Measurements from ENCODE around the gene OR8B3. TPM values are rescaled to one million over a fixed set of nuclear protein-coding genes. Genes with fewer than 3 reads are reported as not detected.

Gene OR8B3
- total RNA-seq, 1 experiment from 2014 or later: not detected

DNA sequence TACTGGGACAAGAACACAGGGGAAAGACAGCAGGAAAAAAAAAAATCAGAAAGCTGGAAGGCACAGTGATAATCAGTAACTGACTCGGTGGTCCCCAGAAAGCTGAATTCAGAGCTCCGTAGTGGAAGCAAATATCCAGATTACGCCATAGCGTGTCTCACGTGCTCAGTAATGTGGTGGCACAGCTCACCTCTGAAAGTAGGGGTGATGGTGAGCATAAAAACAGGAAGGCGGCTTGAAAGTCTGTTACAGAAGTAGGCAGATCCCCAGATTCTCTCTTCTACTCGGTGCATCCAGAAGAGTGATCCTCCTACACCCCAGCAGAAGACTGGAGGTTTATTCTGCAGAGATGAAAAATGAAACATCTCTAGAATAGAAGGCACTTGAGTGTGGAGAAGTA, 11.1 kb upstream of the OR8B3 start:
- Histone ChIP-seq H3K79me2 (ENCODE audit: insufficient read depth, low read length) (no peaks in the 10 kb centered on the region), H3K4me2 (ENCODE audit: low read length) (no peak overlapping the region), H3K4me3 (replicated peaks in 1 of 2; ENCODE audit: low read depth in 1 of 2, low read length in 2 of 2) (no peak overlapping the region), H3K9me2 (ENCODE audit: insufficient read depth) (no peaks in the 10 kb centered on the region), H4K20me1 (ENCODE audit: insufficient read depth) (no peaks in the 10 kb centered on the region), H3K9ac (ENCODE audit: low read length) (no peak overlapping the region), H3K27ac (ENCODE audit: low read depth, low read length) (no peak overlapping the region), H2AFZ (ENCODE audit: low read depth, low read length, poor library complexity, severe bottlenecking) (no peak overlapping the region), H3K4me1 (ENCODE audit: control insufficient read depth in 1 of 2, insufficient read depth in 2 of 2, low read length in 2 of 2) (no peaks in the 10 kb centered on the region), H3K9me3 (ENCODE audit: control insufficient read depth in 1 of 2, insufficient read depth in 1 of 2, low read depth in 1 of 2, low read length in 2 of 2) (no peaks in the 10 kb centered on the region), H3K36me3 (ENCODE audit: control insufficient read depth in 1 of 2, insufficient read depth in 2 of 2, low read length in 2 of 2) (no peaks in the 10 kb centered on the region), H3K27me3 (ENCODE audit: insufficient read depth, low read length) (peaks cover 81% of the 10 kb centered on the region)
- CTCF ChIA-PET: no interaction called here
- TF ChIP-seq EZH2 (IDR thresholded peaks at IDR 0.05) (no peak), SP1 (IDR thresholded peaks at IDR 0.05; ENCODE audit: low read depth) (no peak), ZNF274 (IDR thresholded peaks at IDR 0.05; ENCODE audit: low read depth, low read length) (no peak), CEBPB (IDR thresholded peaks at IDR 0.05; ENCODE audit: low read depth) (no peak), RAD21 (IDR thresholded peaks at IDR 0.05; ENCODE audit: low read depth) (no peak), SIN3A (IDR thresholded peaks at IDR 0.05; ENCODE audit: low read depth) (no peak), ELF1 (IDR thresholded peaks at IDR 0.05; ENCODE audit: borderline replicate concordance, low read depth) (no peak), TCF7L2 (IDR thresholded peaks at IDR 0.05; ENCODE audit: borderline replicate concordance, extremely low read depth, insufficient read depth, insufficient read length) (no peak), CBX3 (IDR thresholded peaks at IDR 0.05; ENCODE audit: low read depth) (no peak), POLR2A (IDR thresholded peaks at IDR 0.05; ENCODE audit: borderline replicate concordance, extremely low read depth, insufficient read depth, insufficient read length) (no peak)
- TF ChIP-seq, protein P1, sequence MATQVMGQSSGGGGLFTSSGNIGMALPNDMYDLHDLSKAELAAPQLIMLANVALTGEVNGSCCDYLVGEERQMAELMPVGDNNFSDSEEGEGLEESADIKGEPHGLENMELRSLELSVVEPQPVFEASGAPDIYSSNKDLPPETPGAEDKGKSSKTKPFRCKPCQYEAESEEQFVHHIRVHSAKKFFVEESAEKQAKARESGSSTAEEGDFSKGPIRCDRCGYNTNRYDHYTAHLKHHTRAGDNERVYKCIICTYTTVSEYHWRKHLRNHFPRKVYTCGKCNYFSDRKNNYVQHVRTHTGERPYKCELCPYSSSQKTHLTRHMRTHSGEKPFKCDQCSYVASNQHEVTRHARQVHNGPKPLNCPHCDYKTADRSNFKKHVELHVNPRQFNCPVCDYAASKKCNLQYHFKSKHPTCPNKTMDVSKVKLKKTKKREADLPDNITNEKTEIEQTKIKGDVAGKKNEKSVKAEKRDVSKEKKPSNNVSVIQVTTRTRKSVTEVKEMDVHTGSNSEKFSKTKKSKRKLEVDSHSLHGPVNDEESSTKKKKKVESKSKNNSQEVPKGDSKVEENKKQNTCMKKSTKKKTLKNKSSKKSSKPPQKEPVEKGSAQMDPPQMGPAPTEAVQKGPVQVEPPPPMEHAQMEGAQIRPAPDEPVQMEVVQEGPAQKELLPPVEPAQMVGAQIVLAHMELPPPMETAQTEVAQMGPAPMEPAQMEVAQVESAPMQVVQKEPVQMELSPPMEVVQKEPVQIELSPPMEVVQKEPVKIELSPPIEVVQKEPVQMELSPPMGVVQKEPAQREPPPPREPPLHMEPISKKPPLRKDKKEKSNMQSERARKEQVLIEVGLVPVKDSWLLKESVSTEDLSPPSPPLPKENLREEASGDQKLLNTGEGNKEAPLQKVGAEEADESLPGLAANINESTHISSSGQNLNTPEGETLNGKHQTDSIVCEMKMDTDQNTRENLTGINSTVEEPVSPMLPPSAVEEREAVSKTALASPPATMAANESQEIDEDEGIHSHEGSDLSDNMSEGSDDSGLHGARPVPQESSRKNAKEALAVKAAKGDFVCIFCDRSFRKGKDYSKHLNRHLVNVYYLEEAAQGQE (IDR thresholded peaks at IDR 0.05; ENCODE audit: low read depth): no peak
- TF ChIP-seq, protein P2, sequence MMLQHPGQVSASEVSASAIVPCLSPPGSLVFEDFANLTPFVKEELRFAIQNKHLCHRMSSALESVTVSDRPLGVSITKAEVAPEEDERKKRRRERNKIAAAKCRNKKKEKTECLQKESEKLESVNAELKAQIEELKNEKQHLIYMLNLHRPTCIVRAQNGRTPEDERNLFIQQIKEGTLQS (IDR thresholded peaks at IDR 0.05): no peak
- TF ChIP-seq, protein P3, sequence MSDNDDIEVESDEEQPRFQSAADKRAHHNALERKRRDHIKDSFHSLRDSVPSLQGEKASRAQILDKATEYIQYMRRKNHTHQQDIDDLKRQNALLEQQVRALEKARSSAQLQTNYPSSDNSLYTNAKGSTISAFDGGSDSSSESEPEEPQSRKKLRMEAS (IDR thresholded peaks at IDR 0.05): no peak
- TF ChIP-seq, protein P4, sequence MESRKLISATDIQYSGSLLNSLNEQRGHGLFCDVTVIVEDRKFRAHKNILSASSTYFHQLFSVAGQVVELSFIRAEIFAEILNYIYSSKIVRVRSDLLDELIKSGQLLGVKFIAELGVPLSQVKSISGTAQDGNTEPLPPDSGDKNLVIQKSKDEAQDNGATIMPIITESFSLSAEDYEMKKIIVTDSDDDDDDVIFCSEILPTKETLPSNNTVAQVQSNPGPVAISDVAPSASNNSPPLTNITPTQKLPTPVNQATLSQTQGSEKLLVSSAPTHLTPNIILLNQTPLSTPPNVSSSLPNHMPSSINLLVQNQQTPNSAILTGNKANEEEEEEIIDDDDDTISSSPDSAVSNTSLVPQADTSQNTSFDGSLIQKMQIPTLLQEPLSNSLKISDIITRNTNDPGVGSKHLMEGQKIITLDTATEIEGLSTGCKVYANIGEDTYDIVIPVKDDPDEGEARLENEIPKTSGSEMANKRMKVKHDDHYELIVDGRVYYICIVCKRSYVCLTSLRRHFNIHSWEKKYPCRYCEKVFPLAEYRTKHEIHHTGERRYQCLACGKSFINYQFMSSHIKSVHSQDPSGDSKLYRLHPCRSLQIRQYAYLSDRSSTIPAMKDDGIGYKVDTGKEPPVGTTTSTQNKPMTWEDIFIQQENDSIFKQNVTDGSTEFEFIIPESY (IDR thresholded peaks at IDR 0.05; ENCODE audit: extremely low read depth, insufficient replicate concordance, low read length): no peak
- POLR2A ChIA-PET: no interaction called here
- DNase-seq (ENCODE audit: low read depth, low spot score) (no peak), ATAC-seq (no peak)
- no TSS peak for BruUV-seq (replicated peaks)
- RAD21 ChIA-PET (ENCODE audit: low non-redundant PET in 1 of 2, low total read pairs in 2 of 2, uncharacterized antibody in 2 of 2, unreplicated experiment in 2 of 2): no interaction called here
- intact Hi-C loops (cut with micrococcal nuclease): loop anchor here (10.0 kb wide), 2 partner anchors 425 to 455 kb away; partner anchors contain the start of gene ROBO3
